Kasumi-1 (cell line): ENCODE results near the gene TRPC5OS.

Experiments
- DNase-seq, 2 experiments: peaks; one replicate each; lab custom pipeline; 2025; lab: John Stamatoyannopoulos, UW

The TRPC5OS gene

DNA sequence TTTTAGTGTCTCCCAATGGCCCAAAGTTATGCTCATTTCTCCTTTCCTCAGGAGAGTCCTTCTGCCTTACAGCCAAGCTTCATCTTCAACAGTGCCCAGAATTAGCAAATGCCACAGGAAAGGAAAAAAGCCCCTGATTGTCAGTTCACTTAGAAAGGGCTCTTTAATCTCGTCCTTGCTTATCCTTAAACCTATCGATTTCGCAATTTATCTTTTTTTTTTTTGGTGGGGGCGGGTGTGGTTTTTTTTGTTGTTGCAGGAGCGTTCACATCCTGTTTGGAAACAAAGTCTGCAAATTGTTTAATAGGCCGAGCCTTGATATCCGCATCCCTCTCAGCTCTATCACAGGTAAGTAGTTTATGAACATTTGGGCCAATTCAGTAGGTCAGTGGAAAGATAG, 20.2 kb downstream of the TRPC5OS start:
- DNase-seq = no peak

DNA sequence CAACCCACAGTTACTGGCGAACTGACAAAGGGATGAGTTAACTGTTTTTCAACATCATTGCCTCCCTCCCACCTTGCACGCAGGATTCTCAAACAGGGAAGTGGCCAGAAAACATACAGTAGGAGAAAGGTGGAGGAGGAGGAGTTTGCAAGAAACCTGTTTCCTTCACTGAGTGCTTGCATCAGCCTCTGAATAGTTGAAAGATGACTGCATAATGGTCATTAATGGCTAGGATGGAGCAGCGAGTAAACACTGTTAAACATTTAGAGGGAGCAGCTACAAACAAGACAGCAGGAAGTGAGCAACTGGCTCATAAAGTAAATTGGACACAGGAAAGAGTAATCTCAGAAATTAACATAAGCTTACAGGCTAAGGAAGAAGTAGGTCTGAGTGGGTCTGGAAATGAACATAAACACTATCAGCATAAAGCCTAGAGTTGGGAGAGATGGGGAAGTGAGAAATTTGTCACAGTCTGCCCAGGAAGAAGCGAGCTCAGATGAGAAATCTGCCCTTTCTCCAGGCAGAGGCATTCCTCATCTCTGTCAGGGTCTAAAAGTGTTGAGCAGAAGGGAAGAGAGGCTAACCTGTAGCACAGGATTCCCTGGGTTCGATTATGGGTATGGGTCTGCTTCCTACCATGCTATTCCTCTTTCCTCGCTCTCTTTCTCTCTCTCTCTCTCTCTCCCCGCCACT, 38.6 kb downstream of the TRPC5OS start:
- peak in 1 of 2 experiments; percentile 6 for DNase-seq

DNA sequence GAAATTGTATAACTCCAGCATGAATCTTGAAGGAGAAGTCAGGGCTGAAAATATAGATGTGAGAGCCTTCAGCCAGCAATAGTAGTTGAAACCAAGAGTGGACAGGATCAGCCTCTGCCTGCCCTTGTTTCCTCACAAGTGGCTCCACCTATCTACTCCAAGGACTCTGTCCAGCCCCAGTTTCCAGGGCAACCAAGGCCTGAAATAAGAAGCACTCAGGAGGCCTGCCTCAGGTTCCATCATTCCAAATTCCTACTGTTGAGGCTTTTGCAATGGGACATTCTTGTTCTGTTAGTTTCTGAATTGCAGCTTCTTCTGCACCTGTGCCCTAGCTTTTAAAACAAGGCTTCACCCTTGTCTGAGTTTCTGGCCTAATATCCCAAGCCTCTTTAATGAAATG, 41.6 kb downstream of the TRPC5OS start:
- DNase-seq = no peak

DNA sequence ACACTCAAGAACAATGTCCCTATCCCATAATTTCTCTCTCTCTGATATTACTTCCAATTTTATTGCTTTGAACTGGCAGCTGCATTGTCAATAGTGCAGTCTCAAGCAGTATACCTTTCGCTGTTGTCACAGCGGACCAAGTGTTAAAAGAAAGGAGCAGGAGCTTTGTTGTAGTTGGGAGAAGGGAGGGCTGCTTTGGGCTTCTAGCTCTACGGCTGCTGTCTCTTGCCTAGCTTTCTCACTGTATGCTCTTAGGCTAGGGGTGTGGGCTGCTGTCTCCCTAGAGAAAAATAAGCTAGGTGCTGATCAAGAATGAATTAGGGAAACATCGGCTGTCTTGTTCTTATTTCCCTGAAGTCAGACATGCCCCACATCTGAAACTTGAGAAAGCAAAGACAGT, 52.5 kb downstream of the TRPC5OS start:
- no peak for DNase-seq
